ENCODE data around the gene ZNF79.

Gene ZNF79

GRCh38 chr9:127428348-127428747, 4.2 kb downstream of the ZNF79 start:
- DNase-seq (ENCODE audit: low spot score), result no peak

GRCh38 chr9:127430415-127430814, 6.2 kb downstream of the ZNF79 start:
- DNase-seq (ENCODE audit: low spot score), result no peak

- no peak for DNase-seq (ENCODE audit: low spot score)
Measured at GRCh38 chr9:127437497-127438264, 13.5 kb downstream of the ZNF79 start.

- no peak for DNase-seq (ENCODE audit: low spot score)
Measured at GRCh38 chr9:127438394-127438793, 14.2 kb downstream of the ZNF79 start.

GRCh38 chr9:127444283-127444920, 20.2 kb downstream of the ZNF79 start:
- no peak for DNase-seq (ENCODE audit: low spot score)

- DNase-seq (ENCODE audit: low spot score), result no peak
Measured at GRCh38 chr9:127444921-127445850, 21.0 kb downstream of the ZNF79 start.

- DNase-seq (ENCODE audit: low spot score), result no peak
Measured at GRCh38 chr9:127445851-127446712, 21.9 kb downstream of the ZNF79 start.

GRCh38 chr9:127446713-127447415, 22.7 kb downstream of the ZNF79 start:
- DNase-seq (ENCODE audit: low spot score), result no peak

- no peak for DNase-seq (ENCODE audit: low spot score)
Measured at GRCh38 chr9:127447416-127448111, 23.4 kb downstream of the ZNF79 start.

GRCh38 chr9:127448112-127448805, 24.1 kb downstream of the ZNF79 start:
- no peak for DNase-seq (ENCODE audit: low spot score)

GRCh38 chr9:127449332-127449966, 25.3 kb downstream of the ZNF79 start:
- DNase-seq (ENCODE audit: low spot score), result no peak

- DNase-seq (ENCODE audit: low spot score), result no peak
Measured at GRCh38 chr9:127450243-127450760, 26.1 kb downstream of the ZNF79 start.

GRCh38 chr9:127450830-127451607, 26.8 kb downstream of the ZNF79 start, which contains the start of the genes LRSAM1 and RPL12:
LRSAM1 (plus strand) TSS chr9:127451510; CDS start chr9:127454528, 3,018 bp downstream.
RPL12 (minus strand) TSS chr9:127451406; CDS start chr9:127451317, 89 bp downstream.
- peak; percentile 94 for DNase-seq (ENCODE audit: low spot score)

GRCh38 chr9:127451608-127451857, 27.4 kb downstream of the ZNF79 start:
- DNase-seq (ENCODE audit: low spot score), result no peak

GRCh38 chr9:127451858-127452656, 27.9 kb downstream of the ZNF79 start:
- peak; percentile 60 for DNase-seq (ENCODE audit: low spot score)

- no peak for DNase-seq (ENCODE audit: low spot score)
Measured at GRCh38 chr9:127452691-127453090, 28.5 kb downstream of the ZNF79 start.

GRCh38 chr9:127455324-127455992, 31.3 kb downstream of the ZNF79 start:
- peak; percentile 36 for DNase-seq (ENCODE audit: low spot score)

Measured in germinal center (tissue), 1 donor.